GM19324 (cell line): ENCODE measurements around the gene SLC2A13.
"Not testable (repeated sequence)": the region's sequence is repeated elsewhere in the genome, so short reads cannot be mapped to it uniquely, and the experiment has no call there.

Source experiments
- ATAC-seq: cut with Tn5 transposase; IDR thresholded peaks from one replicate; pipeline ENCODE4 v1.9.1; 2021; ENCODE audit warnings: mild to moderate bottlenecking, moderate library complexity; ENCODE audit not compliant: unreplicated experiment, low FRiP score

The SLC2A13 gene

DNA sequence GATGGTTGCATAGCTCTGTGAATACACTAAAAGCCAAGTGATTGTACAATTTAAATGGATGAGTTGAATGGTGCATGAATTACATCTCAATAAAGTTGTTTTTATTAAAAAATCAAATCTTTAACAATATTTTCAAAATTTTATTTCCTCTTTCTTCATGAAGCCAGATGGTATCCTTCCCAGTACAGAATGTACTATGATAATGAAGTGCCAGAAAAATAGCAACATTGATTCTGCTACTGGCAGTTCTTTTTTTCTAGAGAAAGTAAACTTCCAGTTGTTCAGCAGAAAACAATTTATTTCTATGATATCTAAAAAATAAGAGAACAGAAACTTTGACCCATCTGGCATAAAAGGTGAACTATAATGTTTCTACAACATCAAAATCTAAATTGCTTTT lies 61.5 kb downstream of the SLC2A13 start:
- ATAC-seq: no peak

DNA sequence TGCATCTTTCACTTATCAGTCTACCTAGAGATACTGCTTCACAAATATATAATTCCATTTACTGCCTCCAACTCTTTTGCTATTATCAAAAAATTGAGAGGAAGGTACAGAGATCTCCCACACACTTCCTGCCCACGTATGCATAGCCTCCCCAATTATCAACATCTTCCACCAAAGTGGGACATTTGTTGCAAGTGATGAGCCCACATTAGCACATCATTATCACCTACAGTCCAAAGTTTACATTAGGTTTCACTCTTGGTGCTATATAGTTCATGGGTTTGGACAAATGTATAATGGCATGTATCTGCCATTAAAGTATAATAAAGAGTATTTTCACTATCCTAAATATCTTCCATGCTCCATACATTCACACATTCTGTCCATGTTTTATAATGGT lies 66.3 kb downstream of the SLC2A13 start:
- ATAC-seq: no peak

DNA sequence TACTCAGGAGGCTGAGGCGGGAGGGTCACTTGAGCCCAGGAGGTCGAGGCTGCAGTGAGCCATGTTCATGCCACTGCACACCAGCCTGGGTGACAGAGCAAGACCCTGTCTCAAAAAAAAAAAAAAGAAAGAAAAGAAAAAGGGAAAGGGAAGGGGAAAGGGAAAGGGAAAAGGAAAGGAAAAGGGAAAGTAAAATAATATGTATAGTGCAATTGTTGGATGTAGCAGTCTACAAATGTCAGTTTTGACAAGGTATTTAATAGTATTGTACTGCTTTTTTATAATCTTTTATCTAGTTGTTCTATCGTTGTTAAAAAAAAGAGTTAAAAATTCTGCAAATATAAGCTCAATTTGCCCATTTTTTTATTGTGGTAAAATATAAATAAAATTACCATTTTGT lies 67.3 kb downstream of the SLC2A13 start:
- no peak for ATAC-seq

DNA sequence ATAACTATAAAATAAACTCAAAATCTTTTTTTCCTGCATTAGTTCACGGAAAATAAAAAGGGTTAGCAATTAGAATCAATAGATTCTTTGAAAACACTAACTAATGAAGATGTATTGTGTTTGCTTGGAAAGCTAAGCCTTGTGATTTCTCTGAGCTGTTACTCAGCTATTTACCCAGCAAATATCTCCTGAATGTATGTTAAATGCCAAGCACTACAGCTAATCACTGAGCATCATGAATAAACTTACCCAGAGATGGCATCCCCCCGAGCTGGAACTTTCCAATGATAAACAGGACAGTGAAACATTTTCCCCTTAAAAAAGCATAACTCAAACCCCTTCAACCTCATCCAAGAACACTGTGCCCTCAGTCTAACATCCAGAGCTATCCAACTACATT lies 71.2 kb downstream of the SLC2A13 start:
- ATAC-seq: no peak

DNA sequence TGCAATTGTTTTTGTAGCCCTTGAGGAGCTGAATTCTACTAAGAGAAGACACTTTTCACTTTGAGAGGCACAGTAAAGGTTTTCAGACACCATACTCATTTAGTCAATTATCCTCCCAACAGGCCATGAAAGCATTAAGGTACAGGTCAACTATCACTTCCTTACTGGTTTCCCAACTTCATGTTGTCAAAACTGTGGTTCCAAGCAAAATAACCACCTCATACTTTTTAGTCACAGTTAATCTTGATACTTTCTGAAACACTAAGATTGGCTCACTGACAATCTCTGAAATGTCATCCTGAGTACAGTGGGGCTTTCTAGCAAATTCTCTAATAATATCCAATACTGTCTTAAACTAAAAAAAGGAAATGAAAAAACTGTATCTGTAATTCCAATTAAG lies 71.7 kb downstream of the SLC2A13 start:
- no peak for ATAC-seq

DNA sequence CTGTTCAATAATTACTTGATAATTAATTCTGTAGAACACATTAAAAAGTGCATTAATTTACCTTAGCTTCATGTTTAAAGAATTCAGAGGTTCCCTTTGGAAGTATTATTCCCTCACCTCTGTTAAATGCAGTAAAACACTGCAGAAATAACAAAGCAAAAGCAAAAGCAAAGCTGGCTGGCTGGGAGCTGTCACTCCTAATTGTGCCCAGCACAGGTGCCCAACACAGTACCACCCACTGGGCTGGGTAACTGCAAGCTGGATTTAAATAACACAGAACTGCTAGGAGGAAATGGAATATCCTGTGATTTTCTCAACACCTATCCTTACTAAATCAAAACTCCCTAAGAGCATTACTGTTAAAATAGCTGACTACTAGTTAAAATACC lies 72.6 kb downstream of the SLC2A13 start:
- ATAC-seq: peak; percentile 73

DNA sequence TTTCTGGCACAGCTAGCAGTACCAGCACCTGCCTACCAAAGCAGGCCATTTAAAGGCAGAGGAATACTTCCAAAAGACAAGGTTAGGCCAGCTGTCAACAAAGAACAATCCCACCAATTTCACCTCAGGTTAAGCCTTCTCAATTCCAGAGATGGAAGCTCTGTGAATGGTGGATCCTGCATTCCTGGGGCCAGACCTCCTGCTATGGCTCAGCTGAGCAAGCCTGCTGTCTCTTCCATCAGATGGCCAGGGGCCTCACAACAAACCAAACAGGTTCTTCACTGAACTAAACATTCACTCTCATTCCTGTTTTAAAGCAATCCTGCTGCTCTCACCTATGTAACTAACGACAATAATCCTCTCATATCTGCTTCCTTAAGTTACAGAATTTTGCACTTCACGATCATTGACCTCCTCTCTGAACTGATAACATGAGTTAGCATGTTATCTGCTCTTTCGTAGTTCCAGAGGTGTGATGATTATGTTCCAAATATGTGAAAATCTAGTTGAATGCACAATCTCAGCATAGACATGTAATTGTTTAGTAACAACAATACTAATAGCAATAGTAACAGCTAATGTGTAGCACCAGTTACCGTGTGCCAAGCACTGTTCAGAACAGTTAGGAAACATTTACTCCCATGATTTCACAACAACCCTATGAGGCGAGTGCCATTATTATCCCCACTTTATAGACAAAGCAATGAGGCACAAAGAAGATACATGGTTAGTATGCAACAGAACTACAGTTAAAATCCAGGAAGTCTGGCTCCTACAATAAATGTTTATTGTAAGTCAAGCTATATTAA lies 73.2 kb downstream of the SLC2A13 start:
- ATAC-seq: no peak

DNA sequence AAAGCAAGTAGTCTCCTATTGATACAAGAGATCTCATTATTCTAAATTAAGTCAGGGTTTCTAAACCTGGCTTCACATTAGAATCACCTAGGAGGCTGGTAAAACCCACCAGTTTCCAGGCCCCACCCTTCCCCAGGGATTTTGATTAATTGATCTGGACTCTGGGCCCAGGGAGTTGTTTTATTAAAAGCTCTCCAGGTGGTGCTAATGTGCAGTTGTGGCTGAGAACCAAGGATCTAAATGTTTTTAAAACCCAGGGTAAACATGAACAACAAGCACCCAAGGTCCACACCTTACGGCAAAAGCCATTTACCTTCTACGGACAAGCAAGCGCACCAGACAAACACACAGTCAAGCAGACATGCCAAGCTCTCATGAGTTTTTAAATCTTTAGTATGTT lies 73.9 kb downstream of the SLC2A13 start:
- no peak for ATAC-seq

DNA sequence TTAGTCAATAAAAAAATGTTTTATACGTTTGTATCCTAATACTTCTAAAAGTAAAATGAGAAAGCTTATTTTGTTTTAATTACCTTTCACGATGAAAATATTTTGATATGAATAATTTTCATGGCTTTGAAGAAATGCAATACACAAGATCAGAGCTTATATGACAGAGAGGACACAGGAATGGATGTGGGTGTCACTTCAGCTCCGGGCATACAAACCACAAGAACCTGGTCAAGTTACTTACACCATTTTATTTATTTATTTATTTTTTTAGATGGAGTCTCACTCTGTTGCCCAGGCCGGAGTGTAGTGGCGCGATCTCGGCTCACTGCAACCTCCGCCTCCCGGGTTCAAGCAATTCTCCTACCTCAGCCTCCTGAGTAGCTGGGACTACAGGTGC lies 74.9 kb downstream of the SLC2A13 start:
- not testable (repeated sequence) for ATAC-seq

DNA sequence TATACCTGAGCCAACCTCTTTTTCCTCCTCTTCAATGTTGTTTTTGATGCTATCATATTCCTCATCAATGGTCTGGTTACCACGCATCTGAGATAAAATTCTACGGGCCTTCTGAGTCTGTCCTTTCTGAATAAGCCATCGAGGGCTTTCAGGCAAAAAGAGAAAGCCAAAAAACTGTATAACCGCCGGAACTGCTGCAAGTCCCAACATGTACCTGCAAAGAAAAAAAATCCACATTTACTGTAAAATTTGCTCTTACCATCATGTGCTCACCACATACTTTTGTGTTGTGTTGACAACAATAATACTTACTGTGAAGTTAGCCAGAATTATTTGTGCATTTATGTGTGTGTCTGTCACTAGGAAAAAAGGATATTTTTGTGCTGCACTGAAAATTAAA lies 77.6 kb downstream of the SLC2A13 start:
- no peak for ATAC-seq

DNA sequence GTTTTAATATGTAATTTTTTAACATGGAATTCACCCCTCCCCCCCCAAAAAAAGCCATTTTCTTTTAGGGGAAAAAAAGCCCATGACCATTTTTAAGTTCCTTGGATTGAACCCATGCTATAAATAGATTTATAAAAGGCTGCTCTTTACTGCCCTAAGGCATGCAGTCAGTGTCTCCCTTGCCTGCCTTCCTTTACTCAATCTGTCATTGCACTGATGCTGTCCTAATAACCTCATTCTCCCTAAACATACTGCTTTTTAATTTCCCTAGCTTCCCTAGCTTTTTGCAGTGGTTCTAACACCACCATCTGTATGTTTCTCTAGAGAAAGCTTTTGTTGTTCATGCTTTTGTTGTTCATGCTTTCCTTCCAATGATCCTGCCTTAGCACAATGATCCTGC lies 83.0 kb downstream of the SLC2A13 start:
- no peak for ATAC-seq

DNA sequence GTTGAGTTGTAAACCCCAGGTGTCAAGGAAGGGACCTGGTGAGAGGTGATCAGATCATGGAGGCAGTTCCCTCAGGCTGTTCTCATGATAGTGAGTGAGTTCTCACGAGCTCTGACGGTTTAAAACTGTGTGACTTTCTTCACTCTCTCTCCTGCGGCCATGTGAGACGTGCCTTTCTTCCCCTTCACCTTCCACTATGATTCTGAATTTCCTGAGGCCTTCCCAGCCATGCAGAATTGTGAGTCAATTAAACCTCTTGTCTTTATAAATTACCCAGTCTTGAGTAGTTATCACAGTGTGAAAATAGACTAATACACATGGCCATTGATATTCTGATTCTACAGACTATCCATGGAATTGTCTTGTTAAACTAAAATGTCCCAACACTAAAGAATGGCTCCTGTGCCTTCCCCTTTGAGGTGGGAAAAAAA lies 85.6 kb downstream of the SLC2A13 start:
- ATAC-seq: no peak

DNA sequence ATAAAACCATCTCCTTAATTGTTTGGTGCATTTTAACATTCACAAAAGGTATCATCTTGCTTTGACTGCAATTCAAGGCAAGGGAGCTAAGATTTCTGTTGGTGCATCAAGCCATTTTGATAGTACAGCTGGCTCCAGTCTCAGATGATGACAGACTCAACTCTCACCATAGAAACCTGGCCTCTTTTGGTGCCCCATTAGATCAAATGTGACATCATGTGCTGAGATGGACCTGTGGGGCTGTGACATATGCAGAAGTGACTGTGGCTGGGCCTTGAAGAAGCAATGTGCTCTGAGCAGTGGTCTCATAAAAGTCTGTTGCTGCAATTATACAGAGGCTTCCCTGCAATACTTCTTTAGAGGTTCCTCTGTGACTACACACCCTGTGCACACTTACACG lies 88.4 kb downstream of the SLC2A13 start:
- no peak for ATAC-seq

DNA sequence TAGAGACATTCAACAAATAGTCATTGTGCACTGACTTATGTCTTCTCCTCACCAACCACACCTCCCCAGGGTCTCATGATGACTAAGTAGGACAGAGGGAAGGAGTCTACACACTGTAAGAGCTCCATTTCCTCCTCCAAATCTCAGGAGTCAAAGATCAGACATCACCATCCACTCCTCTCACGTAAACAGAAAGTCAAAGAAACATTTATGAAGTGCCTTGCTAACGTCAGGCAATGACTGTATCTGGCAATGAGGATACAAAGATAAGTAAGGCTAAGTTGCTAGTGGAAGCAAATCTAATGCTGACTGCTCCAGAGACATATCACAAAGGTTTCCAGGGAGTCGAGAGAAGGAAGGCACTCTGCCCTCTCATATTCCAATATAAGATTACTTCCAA lies 88.9 kb downstream of the SLC2A13 start:
- no peak for ATAC-seq

DNA sequence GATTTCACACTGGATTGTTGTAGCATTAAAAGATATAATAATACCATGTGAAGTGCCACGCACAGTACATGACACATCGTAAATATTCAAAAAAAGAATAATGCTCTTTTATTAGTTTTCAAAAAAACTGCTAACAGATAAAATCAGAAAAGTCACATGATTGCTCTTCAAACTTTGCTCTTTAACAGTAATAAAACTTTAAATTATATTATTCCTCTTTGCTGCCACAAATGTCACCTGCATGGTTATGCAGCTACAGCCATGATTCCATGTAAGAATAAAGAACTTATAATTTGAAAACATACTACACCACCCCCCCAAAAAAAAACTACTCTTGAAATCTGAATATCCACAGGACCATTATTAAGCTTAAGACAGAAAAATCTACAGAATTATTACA lies 90.0 kb downstream of the SLC2A13 start:
- no peak for ATAC-seq

DNA sequence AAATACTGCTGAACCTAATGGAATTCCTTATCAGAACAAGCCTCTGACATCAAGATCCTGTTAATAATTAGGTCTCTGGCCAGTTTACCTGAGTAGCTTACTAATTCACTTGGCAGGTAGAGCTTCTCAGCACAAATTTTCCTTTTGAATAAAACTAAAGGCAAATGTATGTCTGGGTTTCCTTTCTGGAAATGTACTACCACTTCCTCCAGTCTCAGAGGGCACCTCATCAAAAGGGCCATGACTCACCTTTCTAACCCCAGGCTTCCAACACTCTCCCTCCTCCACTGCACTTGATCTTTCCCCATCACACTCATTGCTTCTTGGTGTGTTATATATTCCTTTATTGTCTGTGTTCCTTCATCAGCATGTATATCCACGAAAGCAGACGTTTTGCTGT lies 90.5 kb downstream of the SLC2A13 start:
- ATAC-seq: no peak

DNA sequence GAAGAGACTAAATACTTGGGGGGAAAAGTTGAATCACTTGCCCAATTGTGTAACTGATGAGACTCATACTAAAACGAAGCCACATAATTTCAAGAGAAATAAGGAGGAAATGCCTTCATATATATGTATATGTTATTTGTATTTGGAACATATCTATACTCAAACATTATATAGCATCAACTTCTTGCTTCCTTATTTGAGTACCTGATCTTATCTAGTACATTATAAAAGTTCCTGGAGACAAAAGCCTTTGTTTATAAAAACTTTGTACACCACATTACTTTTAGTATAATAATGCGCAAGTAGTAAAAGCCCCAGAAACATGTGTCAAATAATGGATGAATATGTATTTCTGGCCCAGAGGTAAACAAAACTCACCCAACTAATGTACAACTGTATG lies 92.0 kb downstream of the SLC2A13 start:
- ATAC-seq: no peak

DNA sequence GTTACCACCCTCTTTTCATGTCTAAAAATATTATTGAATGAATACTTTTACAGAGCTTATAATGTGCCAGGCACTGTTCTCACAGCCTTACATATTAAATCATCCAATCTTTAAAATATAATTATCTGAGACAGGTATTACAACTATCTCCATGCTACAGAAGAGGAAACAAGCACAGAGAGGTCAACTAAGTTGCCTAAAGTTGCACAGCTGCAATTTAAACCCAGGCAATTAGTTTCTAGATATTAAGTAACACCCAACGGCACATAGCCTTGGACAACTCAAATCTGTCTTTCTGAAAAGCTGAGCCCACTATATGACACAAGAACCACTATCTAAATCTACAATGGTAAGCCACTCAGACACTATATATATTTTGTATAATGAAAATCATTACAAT lies 92.6 kb downstream of the SLC2A13 start:
- ATAC-seq: no peak

DNA sequence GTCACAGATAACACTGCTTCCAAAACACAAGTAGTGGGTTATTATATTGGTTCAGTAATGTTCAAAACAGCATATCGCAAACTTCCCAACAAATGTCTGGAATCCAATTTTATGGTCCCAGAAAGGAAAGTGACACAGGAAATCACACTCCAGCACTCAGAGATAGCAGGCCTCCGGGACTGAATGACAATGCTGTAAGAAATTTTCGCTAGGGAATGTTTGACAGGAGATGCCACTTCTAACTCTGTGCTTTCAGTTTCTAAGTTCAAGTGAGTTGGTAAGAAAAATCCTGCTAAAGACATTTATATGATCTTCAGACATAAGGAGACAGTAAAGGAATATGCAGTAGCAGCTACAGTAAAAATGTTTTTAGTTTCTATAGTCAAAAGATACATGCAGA lies 93.2 kb downstream of the SLC2A13 start:
- ATAC-seq: no peak

DNA sequence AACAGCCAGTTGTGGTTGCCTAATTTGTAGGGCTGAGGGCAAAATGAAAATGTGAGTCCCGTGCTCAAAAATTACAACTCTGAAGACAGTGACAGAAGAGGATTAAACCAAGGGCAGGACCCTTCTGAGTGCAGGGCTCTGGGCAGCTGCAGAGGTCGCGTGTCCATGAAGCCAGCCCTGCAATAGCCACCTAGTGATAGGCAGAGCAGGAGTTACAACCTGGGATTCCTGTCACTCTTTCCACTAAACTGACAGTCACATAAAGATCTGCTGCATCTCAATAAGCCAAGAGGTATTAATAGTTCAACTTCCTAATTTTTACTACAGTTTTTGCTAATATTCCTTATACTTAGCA lies 94.1 kb downstream of the SLC2A13 start:
- peak; percentile 17 for ATAC-seq

DNA sequence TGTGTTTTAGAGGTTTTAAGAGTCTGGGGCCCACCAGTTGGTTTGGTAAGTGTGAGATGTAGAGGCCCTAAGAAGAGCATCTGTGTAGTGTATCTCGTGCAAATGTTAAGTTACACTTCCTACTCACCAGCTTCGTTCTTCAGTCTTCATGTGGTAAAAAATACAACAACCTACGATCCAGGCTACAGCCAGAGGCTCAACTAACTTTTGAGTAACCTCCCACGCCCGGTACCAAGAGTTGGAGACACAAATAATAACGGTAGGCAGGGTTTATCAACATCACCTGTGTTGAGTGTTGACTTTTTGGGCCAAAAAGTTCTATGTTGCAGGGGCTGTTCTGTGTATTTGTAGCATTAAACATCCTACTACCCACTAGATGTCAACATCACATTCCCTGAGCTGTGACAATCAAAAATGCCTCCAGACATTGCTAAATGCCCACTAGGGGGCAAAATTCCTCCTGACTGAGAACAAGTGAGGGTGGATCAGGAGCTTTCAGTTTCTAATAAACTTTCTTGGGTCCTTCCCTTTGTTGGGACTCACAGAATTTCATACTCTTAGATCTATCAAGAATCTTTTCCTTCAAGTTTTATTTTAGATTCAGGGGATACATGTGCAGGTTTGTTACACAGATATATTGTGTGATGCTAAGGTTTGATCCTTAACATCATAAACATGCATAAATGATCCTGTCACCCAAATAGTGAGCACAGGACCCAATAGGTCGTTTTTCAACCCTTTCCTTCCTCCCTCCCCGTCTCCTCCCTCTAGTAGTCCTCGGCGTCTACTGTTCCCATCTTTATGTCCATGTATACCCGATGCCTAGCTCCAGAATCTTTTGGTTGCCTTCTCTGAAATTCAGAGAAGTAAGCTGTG lies 94.7 kb downstream of the SLC2A13 start:
- ATAC-seq: peak; percentile 86
